ENCODE results near the gene CARMIL3.
"Not testable (repeated sequence)": the region's sequence is repeated elsewhere in the genome, so short reads cannot be mapped to it uniquely, and the experiment has no call there.

GRCh38 chr14:24035769-24036168 lies 16.0 kb upstream of the CARMIL3 start:
- TF ChIP-seq CTCF (conservative IDR thresholded peaks at IDR 0.05; ENCODE audit: low read depth, low read length); POLR2A (IDR thresholded peaks at IDR 0.05; ENCODE audit: low read depth, low read length); RCOR1 (IDR thresholded peaks at IDR 0.05; ENCODE audit: insufficient replicate concordance, low read length); RFX5 (IDR thresholded peaks at IDR 0.05; ENCODE audit: low read depth, low read length); USF2 (IDR thresholded peaks at IDR 0.05; ENCODE audit: low read depth, low read length): not testable (repeated sequence)

All from IMR-90 (cell line).